Common myeloid progenitor, CD34-positive (primary cell): ENCODE data around the gene ALK.
"Not testable (repeated sequence)": the region's sequence is repeated elsewhere in the genome, so short reads cannot be mapped to it uniquely, and the experiment has no call there.

Experiments
- CTCF ChIA-PET: fragments of 350-600 bp; sonication (Branson Sonifier 250); formaldehyde crosslinking; loops from one replicate; lab custom pipeline; 2021; ENCODE audit warnings: antibody characterized with exemption; lab: Charles Lee
- POLR2A ChIA-PET: fragments of 350-600 bp; sonication (Branson Sonifier 250); formaldehyde crosslinking; loops from one replicate; lab custom pipeline; 2021; ENCODE audit warnings: antibody characterized with exemption; lab: Charles Lee
- DNase-seq, 3 donors: peaks; one replicate each; pipeline versions ENCODE4 v3.0.0 to v3.0.0-alpha.2; 2013
- H3K27ac ChIP-seq, 2 experiments: 1 replicate in 1 of 2; 2 replicates in 1 of 2; pipeline ENCODE4 v1.7.0; 2013; ENCODE audit warnings: inconsistent platforms in 2 of 2, low read length in 2 of 2, mild to moderate bottlenecking in 2 of 2, low read depth in 1 of 2, moderate library complexity in 1 of 2; ENCODE audit not compliant: severe bottlenecking in 2 of 2, insufficient read depth in 1 of 2, poor library complexity in 1 of 2
- H3K27me3 ChIP-seq, 5 experiments: replicated peaks in 2 of 5; 1 replicate in 3 of 5; 2 replicates in 2 of 5; pipeline versions ENCODE4 v1.6.1 to v1.7.0; 2013; ENCODE audit warnings: low read length in 4 of 5, mild to moderate bottlenecking in 2 of 5, moderate library complexity in 2 of 5, inconsistent platforms in 1 of 5; ENCODE audit not compliant: insufficient read depth in 5 of 5, control insufficient read depth in 4 of 5
- H3K36me3 ChIP-seq, 4 experiments: 1 replicate in 2 of 4; 2 replicates in 2 of 4; pipeline versions ENCODE4 v1.6.1 to v1.7.0; 2013; ENCODE audit warnings: low read length in 3 of 4, control low read depth in 1 of 4, mild to moderate bottlenecking in 1 of 4; ENCODE audit not compliant: control insufficient read depth in 4 of 4, insufficient read depth in 4 of 4
- H3K4me1 ChIP-seq, 4 experiments: 1 replicate in 3 of 4; 2 replicates in 1 of 4; pipeline versions ENCODE4 v1.6.1 to v1.7.1; 2013; ENCODE audit warnings: low read length in 3 of 4, mild to moderate bottlenecking in 3 of 4, control low read depth in 1 of 4, inconsistent platforms in 1 of 4, moderate library complexity in 1 of 4; ENCODE audit not compliant: control insufficient read depth in 4 of 4, insufficient read depth in 4 of 4; ENCODE audit errors: control extremely low read depth in 1 of 4
- H3K4me3 ChIP-seq, 7 experiments: 1 replicate in 4 of 7; 2 replicates in 3 of 7; pipeline versions ENCODE4 v1.5.1 to v1.7.0; 2013; ENCODE audit warnings: mild to moderate bottlenecking in 7 of 7, low read length in 6 of 7, moderate library complexity in 6 of 7, inconsistent platforms in 2 of 7, low read depth in 2 of 7, control low read depth in 1 of 7; ENCODE audit not compliant: insufficient read depth in 4 of 7, control insufficient read depth in 1 of 7; ENCODE audit errors: extremely low read depth in 1 of 7
- H3K9me3 ChIP-seq, 5 experiments: 1 replicate in 4 of 5; 2 replicates in 1 of 5; pipeline versions ENCODE4 v1.6.1 to v1.7.1; 2013; ENCODE audit warnings: low read length in 4 of 5, mild to moderate bottlenecking in 2 of 5, inconsistent platforms in 1 of 5, low read depth in 1 of 5, moderate library complexity in 1 of 5; ENCODE audit not compliant: control insufficient read depth in 4 of 5, insufficient read depth in 2 of 5; ENCODE audit errors: control extremely low read depth in 1 of 5
- WGBS: methylation state at CpG from one replicate; pipeline ENCODE4 v1.1.5; 2013; ENCODE audit not compliant: insufficient coverage; 5-methylcytosine and 5-hydroxymethylcytosine counted together

ALK gene

DNA sequence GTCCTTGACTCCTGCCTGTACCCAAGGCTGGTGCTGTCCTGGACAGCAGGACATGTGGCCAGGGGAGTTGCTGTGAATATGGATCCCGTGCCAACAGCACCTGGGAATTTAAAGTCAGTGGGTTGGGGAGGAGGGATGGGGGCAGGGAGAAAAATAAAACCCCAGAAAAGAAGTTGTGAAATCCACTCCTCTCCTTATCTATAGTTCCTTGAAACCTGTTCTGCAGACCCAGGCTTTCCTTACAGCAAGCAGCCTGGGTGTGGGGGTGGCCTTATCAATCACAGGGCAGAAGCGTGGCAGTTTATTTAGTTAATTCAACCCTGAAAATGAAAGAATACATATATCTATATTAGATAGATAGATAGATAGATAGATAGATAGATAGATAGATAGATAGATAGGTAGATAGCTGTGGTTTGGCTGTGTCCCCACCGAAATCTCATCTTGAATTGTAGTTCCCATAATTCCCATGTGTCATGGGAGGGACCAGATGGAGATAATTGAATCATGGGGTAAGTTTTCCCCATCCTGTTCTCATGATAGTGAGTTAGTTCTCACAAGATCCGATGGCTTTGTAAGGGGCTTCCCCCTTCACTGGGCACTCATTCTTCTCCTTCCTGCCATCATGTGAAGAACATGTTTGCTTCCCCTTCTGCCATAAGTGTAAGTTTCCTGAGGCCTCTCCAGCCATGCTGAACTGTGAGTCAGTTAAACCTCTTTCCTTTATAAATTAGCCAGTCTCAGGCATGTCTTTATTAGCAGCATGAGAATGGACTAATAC is 667.7 kb downstream of the ALK start:
- H3K4me1 ChIP-seq, H3K27me3 ChIP-seq, H3K27ac ChIP-seq, DNase-seq, H3K36me3 ChIP-seq, H3K4me3 ChIP-seq, POLR2A ChIA-PET, H3K9me3 ChIP-seq, CTCF ChIA-PET: not testable (repeated sequence)
- 53% methylated on average over 2 of the region's 4 CpGs for WGBS

GRCh38 chr2:29253026-29253425 is 668.4 kb downstream of the ALK start:
- H3K9me3 ChIP-seq = no peaks in the 10 kb centered on the region
- no peak overlapping the region for H3K27ac ChIP-seq
- 100% methylated on average over 2 of the region's 3 CpGs for WGBS
- CTCF ChIA-PET = no interaction called here
- POLR2A ChIA-PET = no interaction called here
- H3K4me1 ChIP-seq = peaks cover 0 to 4% (median 1%) of the 10 kb centered on the region in 4 experiments
- no peak for DNase-seq
- H3K4me3 ChIP-seq = no peak overlapping the region
- H3K36me3 ChIP-seq = no peaks in the 10 kb centered on the region
- H3K27me3 ChIP-seq = no peaks in the 10 kb centered on the region

GRCh38 chr2:29251406-29251805 is 670.0 kb downstream of the ALK start:
- Histone ChIP-seq H3K4me3 (no peak overlapping the region), H3K4me1 (peaks cover 0 to 4% (median 1%) of the 10 kb centered on the region in 4 experiments), H3K27me3 (no peaks in the 10 kb centered on the region), H3K9me3 (no peaks in the 10 kb centered on the region), H3K27ac (no peak overlapping the region), H3K36me3 (no peaks in the 10 kb centered on the region)
- CTCF ChIA-PET = no interaction called here
- 98% methylated on average over 4 of the region's 5 CpGs for WGBS
- POLR2A ChIA-PET = no interaction called here
- no peak for DNase-seq

GRCh38 chr2:29250977-29251376 is 670.4 kb downstream of the ALK start:
- Histone ChIP-seq H3K9me3 (no peaks in the 10 kb centered on the region), H3K27ac (no peak overlapping the region), H3K4me1 (peaks cover 0 to 4% (median 1%) of the 10 kb centered on the region in 4 experiments), H3K27me3 (no peaks in the 10 kb centered on the region), H3K4me3 (no peak overlapping the region), H3K36me3 (no peaks in the 10 kb centered on the region)
- ChIA-PET CTCF (no interaction called here), POLR2A (no interaction called here)
- 90% methylated on average over 7 of the region's 7 CpGs for WGBS
- no peak for DNase-seq

DNA sequence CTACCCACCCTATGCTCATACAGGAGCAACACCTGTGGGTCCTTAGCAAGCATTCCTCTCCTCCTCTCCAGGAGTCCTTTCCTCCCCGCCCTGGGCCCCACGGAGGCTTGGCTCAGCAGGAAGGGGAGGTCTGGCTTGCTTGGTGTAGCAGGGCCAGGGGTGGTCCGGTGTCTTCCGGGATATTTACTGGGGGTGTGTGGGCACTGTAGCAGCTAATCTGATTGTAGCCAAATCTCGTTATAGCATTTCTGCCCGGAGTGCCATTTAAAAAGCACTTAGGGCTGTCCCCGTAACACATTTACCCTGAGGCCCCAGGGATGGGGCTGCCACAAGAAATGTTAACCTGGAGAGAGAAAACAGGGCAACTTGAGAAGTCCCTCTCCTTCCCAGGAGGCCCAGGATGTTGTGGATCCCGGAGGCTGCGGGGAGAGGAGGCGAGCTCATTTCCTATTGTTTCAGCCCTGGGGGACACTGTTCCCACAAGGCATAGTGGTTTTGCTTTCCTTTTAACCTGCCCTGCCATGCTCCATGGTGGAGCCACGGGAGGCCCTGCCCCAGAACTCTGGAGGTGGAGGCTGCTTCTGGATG is 671.6 kb downstream of the ALK start:
- CTCF ChIA-PET = interaction anchor here (1.0 kb wide), 1 partner anchor 9 kb away, joined by 3 read pairs; no protein-coding TSS in a partner anchor
- Histone ChIP-seq H3K4me3 (no peak overlapping the region), H3K36me3 (no peaks in the 10 kb centered on the region), H3K27me3 (no peaks in the 10 kb centered on the region), H3K27ac (no peak overlapping the region), H3K9me3 (no peaks in the 10 kb centered on the region), H3K4me1 (peaks cover 0 to 4% (median 1%) of the 10 kb centered on the region in 4 experiments)
- WGBS = 43% methylated on average over 6 of the region's 11 CpGs
- POLR2A ChIA-PET = interaction anchor here (0.7 kb wide), 1 partner anchor 13 kb away, joined by 3 read pairs; no protein-coding TSS in a partner anchor
- no peak for DNase-seq

DNA sequence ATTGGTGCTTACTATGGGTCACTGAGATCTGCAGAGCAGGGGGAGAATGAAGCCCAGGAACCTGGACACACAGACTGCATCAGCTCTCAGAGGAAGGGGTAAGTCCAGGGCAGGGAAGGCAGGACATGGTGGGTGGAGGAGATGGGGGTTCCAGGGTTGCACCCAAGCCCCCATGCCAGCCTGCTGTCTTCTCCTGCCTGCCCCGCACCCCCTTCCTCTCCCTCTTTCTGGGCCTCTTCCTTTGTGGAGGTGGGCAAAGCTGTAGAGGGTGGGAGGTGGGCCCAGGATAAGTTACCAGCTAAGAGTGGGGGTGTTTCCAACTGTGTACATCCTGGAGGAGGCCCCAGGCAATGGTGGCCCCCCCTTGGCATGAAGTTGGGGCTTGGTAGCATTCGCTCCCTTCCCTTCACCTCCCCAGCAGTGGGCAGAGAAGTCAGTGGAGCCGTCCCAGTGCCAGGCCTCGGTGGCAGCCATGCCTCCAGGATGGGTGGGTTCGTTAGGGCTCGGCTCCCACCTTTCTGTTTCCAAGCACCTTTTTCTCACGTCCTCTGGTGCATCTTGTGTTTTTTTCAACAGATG is 674.0 kb downstream of the ALK start:
- 97% methylated on average over 5 of the region's 7 CpGs for WGBS
- H3K27me3 ChIP-seq = peaks cover 0 to 3% (median 0%) of the 10 kb centered on the region in 5 experiments
- H3K36me3 ChIP-seq = no peaks in the 10 kb centered on the region
- POLR2A ChIA-PET = no interaction called here
- H3K9me3 ChIP-seq = no peaks in the 10 kb centered on the region
- no peak overlapping the region for H3K27ac ChIP-seq
- no peak for DNase-seq
- H3K4me1 ChIP-seq = peaks cover 0 to 4% (median 1%) of the 10 kb centered on the region in 4 experiments
- CTCF ChIA-PET = no interaction called here
- no peak overlapping the region for H3K4me3 ChIP-seq
